Activated naive CD4-positive, alpha-beta T cell treated with Interleukin-2 at 50 U/mL for 16 hours (primary cell): Measurements from ENCODE around the gene IL23A.
A peak's percentile ranks its signal among the peaks of the same experiment; 100 is the strongest.
"Not testable (repeated sequence)": the region's sequence is repeated elsewhere in the genome, so short reads cannot be mapped to it uniquely, and the experiment has no call there.

Experiments
- DNase-seq: peaks from one replicate; pipeline ENCODE4 v3.0.0-alpha.2; 2020

IL23A gene

DNA sequence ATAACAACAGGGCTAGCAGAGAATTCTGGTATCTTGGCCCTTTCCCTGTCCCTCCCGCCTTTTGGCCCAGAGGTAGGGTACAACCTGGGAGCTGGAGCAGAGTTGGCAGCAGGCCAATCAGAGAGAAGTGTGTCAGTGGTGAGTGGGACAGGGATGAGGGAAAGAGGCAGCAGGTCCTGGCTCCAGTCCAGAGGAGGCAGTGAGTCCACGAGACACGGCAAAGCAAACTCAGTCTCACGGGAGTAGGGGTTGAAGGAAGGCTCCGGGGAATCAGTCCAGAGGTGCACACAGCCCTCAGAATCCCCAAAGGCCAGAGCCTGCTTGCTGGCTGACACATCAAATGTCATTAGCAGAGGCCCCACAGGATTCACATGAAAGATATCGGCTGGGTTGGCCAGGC is 12.2 kb upstream of the IL23A start:
- DNase-seq = no peak

DNA sequence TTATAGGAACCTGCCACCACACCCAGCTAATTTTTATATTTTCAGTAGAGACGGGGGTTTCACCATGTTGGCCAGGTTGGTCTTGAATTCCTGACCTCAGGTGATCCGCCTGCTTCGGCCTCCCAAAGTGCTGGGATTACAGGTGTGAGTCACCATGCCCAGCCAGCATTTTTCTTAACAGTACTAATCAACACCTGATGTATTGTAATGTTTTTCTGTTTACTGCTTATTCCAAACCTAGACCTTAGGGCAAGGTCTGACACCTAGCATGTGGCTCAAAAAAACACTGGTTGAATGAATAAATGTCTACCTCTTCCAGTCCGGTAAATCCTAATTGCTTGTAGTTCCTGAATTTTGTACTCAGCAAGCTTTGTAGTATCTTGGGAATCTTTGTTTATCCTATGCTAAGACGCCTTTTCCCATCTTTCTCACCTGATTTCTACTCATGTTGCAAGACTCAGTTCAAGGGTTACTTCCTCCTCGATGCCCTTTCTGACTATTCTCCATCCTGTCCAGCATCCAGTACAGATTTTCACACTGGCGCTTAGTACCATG is 7.7 kb upstream of the IL23A start:
- no peak for DNase-seq

DNA sequence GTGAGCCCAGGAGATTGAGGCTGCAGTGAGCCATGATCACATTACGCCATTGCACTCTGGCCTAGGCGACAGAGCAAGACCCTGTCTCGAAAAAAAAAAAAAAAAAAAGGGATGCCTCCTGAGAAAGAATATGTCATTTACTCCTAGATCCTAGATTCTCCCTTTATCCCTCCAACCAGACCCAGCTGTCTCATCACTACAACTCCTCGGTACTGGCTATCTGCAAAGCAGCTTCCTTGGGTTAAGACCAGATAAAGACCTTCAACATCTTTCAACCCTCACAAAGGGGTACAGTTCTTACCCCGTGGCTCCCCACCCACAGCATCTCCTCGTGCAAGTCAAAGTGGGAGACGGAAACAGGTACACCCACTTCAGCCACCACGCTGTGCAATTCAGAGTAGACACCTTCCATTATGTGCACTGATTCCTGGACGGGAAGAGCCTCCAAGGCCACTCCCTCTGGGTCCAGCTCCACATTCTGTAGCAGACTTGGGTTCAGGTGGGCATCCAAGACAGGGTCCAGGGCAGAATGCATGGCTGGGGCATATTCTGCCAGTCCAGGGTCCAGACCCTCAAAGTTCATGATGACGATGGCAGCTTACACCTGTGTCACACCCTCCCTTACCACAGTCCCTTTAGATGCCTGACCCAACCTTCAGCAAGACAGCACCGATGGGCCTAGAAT is 6.0 kb upstream of the IL23A start:
- DNase-seq = no peak

DNA sequence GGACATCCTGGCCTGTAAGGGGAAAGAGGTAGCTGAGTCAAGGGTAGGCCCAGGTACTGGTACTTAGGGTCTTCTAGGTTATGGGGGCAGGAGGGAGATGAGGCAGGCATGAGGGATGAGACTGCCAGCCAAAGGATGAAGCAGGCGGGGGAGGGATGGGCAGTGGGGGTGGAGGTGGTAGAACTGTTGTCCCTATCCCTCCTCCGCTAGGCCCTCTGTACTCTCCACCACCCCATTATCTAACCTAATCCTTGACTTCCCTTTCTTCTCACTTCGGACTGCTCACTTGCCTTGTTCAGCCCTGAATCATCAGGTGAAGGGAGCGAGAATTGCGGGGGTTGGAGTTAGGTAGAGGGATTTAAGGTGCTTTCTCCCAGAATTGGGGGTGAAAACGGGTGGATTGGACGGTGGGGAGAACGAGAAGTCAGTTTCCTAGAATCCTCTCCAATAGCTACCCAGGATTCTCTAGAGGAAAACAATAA is 5.4 kb upstream of the IL23A start:
- no peak for DNase-seq

DNA sequence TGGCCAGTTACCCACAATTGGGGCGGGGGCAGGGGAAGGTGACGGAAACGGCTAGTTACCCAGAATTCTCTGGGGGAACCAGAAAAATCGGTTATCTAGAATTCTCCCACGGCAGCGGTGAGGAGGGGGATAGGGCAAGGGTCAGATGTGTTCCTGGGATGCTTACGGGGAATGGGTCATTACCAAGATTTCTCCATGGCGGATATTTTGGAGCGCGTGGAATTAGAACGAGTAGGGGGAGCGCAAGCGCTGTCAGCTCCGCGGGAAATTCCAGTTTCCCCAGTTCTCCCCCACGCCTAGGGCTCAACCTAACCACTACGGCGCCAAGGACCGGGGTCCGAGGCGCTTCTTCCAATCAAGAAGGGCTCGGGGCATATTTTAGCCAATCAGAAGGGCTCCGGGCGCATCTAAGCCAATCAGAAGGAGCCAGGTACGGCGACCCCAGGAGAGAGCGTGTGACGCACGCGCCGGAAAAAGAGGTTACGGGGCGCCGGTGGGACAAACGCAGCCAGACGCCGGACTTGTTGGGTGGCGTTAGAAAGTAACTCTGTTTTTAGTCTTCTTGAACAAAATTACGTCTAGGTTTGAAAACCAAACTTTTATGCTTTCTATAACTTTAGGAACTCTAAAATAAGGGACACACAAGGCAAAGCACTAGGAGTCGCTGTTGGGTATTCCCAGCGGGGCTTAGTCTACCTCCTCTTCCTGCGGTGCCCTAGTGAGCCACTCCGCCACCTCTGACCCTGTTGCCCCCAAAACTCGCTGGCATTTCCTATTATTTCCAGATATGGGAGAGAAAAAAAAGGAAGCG is 4.8 kb upstream of the IL23A start, which contains the start of gene PAN2:
PAN2 (minus strand) TSS at position 322 of the 811 bp plus-strand sequence. CDS start 906 bp downstream, outside the sequence.
- DNase-seq = peak; percentile 94

DNA sequence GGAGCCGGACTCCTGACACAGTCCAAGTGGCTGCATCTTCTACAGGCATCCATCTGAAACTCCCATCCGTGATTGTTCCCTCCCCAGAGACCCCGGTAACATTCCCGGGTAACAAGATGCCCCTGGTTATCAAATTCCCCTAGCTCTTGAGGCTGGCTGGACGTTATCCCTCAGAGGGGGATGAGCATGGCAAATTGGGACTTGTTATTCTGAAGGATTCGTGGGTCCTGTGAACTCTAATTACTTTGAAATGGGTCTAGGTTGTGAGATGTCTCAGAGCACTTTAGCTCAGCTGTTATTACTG is 4.2 kb upstream of the IL23A start:
- DNase-seq = no peak

DNA sequence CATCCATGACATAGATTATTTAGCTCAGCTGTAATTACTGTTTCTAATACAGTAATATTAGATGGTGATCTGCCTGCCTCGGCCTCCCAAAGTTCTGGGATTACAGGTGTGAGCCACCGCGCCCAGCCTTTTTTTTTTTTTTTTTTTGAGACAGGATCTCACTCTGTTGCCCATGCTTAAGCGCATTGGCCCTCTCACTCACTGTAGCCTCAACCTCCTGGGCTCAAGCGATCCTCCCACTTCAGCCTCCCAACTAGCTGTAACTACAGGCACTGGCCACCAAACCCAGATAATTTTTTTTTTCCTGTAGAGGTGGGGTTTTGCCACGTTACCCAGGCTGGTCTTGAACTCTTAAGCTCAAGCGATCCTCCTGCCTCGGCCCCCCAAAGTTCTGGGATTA is 3.2 kb upstream of the IL23A start:
- DNase-seq = not testable (repeated sequence)

DNA sequence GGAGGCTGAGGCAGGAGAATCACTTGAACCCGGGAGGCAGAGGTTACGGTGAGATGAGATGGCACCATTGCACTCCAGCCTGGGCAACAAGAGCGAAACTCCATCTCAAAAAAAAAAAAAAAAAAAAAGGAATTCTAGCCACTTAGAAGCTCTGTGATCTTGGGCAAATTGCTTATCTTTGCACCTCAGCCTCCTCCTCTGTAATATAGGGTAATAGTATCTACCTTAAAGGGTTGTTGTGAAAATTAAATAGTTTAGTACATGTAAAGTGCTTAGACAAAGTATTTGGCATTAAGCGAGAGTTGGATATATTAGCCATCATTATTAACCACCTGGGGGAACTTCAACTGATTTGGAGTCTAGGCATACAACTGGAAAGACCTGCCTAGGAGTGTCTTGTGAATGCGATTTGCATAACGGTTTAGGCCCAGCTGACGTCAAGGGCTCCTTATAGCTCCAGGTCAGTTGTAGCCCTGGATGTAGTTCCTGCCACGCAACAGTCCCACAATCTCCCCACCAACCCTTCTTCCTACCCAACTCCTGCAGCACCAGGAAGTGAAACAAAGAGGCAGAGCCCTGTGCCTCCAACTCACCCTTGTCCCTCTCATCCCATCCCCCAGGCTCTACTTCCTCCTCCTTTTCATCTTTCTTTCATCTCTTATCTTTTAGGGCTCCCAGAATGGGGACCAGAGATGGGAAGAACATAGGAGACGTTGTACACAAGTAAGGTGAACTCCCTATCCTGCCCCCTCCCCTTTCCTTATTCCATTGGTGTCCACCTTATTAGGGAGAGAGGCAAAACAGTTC is 2.1 kb upstream of the IL23A start:
- no peak for DNase-seq

DNA sequence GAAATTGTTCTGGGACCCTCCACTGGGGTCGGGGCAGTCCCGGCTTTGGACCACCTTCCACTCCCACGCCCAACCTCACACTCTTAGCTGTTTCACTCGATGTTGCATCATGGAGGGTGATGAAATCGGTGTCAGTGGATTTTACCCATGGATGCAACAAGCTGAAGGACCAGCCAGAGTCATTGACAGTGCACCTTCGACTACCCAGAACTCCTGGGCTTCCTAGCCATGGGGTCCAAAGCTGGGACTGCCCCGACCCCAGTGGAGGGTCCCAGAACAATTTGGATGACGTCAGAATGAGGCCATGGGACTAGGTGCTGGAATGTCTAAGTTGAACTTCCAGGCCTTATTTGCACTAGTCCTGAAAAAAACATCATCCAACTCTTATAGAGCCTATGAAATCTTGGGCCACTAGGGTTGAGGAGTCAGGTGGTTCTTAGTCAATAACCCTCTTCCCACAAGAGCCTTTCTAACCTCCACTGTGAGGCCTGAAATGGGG is 882 bp upstream of the IL23A start:
- DNase-seq = no peak

DNA sequence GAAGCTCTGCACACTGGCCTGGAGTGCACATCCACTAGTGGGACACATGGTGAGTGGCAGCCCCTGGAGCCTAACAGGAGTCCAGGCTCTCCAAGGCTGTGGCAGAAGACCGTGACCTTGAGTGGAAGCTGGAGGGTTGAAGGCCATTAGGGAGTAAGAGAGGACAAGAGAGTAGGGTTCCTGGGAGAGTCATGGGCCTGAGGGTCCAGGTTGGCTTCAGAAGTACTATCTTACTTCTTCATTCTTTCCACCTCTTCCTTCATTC is 406 bp downstream of the IL23A start:
- no peak for DNase-seq

DNA sequence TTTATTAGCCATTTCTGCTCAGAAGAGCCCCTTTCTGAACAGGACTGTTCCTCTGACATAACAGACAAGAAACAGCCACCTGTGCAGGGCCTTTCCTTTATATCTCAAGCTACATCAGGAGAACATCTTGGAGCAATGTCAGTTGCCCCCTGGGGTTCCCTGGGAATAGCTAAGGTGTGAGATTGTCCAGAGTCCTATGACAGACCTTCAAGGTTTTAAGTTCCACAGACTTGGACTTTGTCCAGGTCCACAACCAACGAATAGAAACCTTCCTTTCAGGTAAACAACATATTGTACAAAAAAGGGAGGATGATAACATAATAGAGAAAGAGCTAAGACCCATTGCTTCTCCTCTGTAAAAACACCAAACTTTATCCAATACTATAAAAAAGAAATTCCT is 2.9 kb downstream of the IL23A start:
- DNase-seq = no peak

DNA sequence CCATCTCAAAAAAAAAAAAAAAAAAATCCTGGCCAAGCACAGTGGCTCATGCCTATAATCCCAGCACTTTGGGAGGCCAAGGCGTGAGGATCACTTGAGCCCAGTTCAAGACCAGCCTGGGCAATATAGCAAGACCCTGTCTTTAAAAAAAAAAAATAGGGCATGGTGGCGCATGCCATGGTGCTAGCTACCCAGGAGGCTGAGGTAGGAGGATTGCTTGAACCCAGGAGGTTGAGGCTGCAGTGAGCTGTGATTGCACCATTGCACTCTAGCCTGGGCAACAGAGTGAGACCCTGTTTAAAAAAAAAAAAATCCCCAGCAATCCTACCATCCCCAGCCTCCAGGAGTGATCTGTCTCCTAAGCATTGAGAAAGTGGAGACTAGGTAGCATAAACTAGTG is 3.6 kb downstream of the IL23A start:
- DNase-seq = not testable (repeated sequence)

DNA sequence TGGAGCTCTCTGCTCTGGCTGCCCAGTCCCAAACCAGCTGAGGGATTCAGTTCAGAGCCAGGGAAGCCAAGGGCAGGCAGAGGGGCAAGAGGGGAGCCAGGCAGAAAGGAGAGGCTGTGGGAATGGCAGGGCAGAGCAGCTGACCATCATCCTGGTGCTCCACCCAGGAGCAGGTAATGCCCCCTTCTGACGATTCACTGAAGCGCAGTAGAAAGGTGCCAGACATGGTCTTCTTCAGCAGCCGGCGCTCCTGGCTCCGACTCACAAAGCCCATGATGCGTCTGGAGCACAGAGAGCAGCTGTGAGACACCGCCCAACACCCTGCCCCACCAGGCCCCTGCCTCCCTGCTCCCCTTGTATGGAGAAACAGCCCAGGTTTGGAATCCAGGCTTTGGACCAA is 8.0 kb downstream of the IL23A start:
- no peak for DNase-seq

DNA sequence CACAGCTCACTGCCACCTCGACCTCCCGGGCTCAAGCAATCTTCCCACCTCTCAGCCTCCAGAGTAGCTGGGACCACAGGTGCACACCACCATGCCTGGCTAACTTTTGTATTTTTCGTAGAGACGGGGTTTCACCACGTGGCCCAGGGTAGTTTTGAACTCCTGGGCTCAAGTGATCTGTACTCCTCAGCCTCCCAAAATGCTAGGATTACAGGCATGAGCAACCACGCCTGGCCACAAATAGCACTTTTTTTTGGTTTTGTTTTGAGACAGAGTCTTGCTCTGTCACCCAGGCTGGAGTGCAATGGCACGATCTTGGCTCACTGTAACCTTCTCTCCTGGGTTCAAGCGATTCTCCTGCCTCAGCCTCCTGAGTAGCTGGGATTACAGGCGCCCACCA is 8.6 kb downstream of the IL23A start:
- DNase-seq = not testable (repeated sequence)

DNA sequence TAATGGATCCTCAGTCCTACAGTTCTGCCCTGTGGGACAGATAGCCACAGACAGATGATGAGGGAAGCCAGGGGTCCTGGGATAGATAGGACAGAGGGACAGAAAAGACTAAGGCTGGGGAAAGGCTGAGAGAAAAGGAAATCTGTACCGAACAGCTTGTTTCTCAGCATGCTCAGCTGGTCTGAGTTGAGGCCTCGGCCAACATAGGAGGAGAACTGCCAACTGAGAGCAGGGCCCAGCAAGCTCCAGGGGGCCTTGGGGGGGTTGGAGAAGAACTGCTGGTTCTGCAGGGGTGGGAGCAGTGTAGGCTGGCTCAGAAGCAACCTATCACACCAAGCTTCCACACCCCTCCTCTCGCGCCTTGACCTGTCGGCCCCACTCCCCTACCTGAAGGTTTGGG is 10.1 kb downstream of the IL23A start:
- DNase-seq = no peak

DNA sequence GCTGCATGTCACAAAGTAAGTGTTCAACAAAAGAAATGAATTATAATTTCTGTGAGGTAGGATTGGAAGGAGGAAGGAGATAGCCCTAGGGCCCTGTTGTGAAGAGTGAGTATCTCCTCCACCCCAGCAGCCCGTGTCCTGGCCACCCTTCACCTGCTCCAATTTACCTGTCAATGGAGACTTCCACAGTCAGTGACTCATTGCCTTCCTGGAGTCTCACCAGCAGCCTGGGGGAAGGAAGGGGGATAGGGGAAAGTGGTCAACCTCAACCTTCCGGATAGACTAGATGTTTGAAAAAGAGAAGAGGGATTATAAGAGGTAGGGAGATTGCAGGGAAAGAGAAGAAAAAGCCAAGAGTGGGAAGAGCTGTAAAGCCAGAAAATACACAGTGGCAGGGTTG is 12.0 kb downstream of the IL23A start:
- no peak for DNase-seq

DNA sequence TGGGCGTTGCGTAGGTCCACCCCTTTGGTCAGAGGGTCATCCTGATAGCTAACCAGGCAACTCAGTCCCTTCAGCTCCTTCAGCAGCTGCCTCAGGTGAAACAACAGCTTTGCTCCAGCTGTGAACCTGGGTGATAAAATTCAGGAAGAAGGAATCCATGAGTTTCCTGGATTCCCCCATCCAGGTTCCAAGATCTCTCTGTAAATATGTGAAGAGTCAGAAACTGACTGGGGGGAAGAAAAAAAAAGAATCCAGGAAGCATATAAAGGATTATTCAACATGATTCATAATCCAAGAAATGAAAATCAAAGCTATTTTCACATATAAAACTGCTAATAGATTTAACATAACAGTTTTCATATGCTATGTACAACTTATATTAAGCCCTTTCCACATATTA is 12.6 kb downstream of the IL23A start:
- no peak for DNase-seq

DNA sequence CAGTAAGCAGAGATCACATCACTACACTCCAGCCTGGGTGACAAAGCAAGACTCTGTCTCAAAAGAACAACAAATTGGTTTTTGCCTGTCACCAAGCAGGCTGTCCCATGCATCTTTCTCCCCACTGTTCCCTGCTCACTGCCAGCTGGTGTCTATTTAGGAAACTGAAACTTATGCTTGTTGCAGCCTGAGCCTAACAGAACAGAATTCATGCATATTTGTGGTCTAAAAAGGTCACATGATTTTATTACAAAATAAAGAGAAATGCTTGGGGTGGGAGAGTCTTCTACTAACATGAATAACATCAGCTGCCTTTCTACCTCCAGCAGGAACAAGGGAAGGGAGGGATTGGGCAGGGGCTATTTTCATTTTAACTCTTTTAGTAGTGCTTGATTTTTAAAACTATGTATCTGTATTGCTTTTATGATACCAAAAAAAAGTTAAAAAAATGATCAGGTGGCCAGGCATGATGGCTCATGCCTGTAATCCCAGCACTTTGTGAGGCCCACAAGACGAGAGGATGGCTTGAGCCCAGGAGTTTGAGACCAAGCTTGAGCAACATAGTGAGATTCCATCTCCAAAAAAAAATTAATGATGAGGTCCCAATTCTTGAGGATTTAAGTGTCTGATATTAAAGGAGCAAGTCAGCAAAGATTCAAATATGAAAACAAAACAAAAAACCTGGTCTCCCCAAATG is 20.3 kb downstream of the IL23A start:
- DNase-seq = no peak

DNA sequence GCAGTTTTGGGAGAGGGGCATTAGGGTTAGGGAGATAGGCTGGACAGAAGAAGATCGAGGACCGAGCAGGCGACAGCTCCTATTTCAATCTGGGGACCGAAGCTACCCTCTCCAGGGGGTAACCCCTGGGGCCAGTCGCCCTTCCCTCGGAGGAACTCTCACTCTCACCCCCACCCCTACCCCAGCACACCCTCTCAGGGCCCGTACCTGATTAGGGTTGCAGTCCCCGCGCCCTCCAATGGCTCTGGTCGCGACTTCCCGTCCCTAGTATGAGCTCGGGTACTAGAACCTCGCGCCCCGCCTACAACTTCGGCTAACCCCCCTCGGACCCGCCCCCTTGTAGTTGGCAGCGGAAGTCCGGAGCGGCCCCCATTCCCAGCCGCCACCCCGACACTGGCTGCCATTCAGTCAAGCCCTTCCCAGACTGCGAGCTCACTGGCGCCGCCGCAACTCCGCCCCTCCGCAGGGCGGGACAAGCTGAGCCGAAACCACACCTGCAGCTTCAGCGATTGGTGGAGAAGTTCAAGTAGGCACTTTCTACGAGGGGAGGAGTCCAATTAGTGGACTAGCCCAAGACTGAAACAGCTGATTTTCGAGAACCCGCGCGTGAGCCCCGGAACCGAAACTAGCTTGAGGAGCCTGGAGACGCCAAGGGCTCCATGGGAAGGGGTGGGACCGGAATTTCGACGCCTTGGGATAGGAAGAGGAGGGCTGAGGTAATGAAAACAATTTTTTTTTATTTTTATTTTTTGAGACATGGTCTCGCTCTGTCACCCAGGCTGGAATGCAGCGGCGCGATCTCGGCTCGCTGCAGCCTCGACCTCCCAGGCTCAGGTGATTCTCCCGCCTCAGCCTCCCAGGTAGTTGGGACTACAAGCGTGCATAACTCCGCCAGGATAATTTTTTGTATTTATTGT is 21.4 kb downstream of the IL23A start, which contains the start of gene STAT2:
STAT2 (minus strand) TSS at position 257 of the 917 bp plus-strand sequence. CDS start 3,536 bp downstream, outside the sequence.
- peak; percentile 99 for DNase-seq

DNA sequence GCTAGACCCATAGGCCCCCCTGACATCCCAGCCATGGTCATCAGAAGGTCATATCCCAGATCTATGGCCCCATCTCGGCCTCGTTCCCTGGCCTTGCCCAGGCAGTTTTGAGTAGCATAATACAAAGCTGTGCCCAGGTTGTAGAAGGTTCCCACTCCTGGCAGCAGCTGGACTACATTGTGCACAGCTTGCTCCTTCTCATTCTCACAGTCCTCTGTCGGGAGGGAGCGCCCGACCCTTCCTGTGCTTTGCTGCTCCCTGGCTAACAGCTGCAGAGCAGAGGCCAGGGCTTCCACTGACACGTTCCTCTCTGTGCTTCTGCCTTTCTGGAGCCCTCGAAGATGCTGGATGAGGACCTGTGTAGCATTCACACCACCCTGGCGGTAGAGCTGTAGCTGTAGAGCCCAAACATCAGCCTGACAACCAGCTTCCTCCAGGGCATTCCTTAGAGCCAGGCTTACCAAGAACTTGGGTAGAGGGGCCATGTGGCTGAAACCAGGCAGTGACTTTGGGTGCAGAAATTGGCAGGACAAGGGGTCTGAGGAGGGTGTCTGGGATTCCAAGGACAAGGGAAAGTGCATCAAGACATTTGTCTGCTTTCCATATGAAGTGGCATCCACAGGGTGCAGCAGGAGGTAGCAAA is 22.9 kb downstream of the IL23A start:
- no peak for DNase-seq
